ENCODE results near the gene MEGF9. TPM values are rescaled to one million over a fixed set of nuclear protein-coding genes. Genes with fewer than 3 reads are reported as not detected.

The MEGF9 gene
- total RNA-seq, 2 donors from 2014 or later, result 15.3 to 23.8 TPM

DNA sequence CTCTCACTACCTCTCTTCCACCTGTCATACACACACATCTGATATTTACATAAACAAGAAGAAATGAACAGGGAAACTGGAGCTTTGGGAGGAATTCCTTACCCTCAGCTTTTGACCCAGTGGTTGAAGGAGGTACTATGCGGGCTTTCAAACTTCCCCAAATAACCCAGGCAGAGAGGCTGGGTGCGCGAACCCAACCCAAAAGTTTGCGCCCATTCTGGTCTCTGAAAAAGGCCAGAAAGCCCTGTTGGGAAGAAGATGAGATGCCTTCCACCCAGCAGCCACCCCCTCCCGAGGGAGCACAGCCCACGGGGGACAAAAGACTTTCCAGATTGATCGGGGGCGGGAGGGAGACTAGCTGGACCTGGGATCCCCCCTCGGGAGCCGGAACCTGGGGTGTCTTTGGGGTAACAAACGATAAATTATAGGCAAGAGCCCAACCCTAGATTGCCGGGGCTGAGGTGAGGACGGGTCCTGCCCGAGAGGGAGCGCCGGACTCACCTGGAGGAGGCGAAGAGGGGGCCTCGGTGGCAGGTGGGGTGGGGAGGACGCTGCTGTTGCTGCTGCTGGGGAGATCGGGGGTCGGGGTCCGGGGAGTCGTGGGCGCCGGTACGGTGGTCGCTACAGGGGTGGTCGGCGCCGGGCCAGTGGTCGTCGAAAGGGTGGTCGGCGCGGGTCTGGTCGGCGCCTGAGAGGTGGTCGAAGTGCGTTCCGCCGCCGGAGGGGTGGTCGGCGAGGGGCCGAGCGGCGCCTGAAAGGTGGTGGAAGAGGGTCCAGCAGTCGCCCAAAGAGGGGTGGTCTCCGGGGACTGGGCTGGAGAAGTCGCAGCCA lies 798 bp downstream of the MEGF9 start:
- Histone ChIP-seq H3K36me3 (no peaks in the 10 kb centered on the region), H3K27me3 (no peaks in the 10 kb centered on the region), H3K4me1 (peaks cover 0 to 36% of the 10 kb centered on the region in 2 donors), H3K9me3 (no peaks in the 10 kb centered on the region), H3K27ac (peak overlapping the region; percentile 84 to 87), H3K4me3 (peak overlapping the region; percentile 90 to 93)
- no peak for DNase-seq (ENCODE audit: low spot score)
- TF ChIP-seq, protein P1, sequence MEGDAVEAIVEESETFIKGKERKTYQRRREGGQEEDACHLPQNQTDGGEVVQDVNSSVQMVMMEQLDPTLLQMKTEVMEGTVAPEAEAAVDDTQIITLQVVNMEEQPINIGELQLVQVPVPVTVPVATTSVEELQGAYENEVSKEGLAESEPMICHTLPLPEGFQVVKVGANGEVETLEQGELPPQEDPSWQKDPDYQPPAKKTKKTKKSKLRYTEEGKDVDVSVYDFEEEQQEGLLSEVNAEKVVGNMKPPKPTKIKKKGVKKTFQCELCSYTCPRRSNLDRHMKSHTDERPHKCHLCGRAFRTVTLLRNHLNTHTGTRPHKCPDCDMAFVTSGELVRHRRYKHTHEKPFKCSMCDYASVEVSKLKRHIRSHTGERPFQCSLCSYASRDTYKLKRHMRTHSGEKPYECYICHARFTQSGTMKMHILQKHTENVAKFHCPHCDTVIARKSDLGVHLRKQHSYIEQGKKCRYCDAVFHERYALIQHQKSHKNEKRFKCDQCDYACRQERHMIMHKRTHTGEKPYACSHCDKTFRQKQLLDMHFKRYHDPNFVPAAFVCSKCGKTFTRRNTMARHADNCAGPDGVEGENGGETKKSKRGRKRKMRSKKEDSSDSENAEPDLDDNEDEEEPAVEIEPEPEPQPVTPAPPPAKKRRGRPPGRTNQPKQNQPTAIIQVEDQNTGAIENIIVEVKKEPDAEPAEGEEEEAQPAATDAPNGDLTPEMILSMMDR (IDR thresholded peaks at IDR 0.05), result peak in 1 of 2 donors; percentile 36

DNA sequence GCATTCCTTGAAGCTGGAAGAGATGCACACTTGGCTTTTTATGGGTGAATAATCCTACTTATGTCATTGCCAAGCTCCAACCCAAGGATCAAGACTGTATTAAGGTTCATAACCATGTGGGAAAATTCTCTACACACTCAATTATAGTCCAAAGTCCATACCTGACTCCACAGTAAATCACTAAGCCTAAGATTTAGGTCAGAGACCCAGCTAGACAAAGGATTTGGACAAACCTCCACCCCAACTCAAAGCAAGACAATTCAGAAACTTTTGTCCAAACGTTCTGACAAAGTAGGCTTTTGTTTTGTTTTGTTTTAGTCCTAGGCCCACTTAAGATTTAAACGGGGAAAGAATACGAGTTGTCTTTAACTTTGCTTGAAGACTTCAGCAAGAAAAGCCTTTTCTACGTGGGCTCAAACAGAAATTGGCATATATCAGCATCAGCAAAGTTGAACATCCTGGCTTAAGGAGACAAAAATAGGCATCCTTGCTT lies 1.7 kb downstream of the MEGF9 start:
- DNase-seq (ENCODE audit: low spot score), result no peak
- Histone ChIP-seq H3K27me3 (no peaks in the 10 kb centered on the region), H3K27ac (peak overlapping the region; percentile 84 to 87), H3K9me3 (no peaks in the 10 kb centered on the region), H3K36me3 (no peaks in the 10 kb centered on the region), H3K4me1 (peaks cover 0 to 36% of the 10 kb centered on the region in 2 donors), H3K4me3 (peak overlapping the region; percentile 90 to 93)
- TF ChIP-seq, protein P1 (IDR thresholded peaks at IDR 0.05), result no peak

DNA sequence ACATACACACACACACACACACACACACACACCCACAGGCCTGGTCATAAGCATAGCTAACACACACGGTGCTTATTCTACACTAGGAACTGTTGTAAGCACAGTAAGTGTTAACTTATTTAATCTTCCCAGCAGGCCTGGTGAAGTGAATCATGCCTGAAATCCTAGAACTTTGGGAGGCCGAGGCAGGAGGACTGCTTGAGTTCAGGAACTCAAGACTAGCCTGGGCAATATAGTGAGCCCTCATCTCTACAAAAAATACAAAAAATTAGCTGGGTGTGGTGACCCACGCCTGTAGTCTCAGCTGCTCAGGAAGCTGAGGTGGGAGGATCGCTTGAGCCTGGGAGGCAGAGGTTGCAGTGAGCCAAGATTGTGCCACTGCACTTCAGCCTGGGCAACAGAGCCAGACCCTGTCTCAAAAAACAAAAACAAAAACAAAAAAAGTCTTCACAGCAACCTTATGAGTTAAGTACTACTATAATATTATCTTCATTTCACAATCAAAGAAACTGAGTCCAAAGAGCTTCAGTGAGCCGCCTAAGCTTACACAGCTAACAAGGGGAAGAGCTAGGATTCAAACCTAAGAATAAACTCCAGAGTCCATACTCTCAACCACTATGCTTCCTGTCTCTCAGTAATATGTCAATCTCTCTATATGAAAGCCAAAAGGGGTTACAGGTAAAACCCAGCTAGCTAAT lies 2.3 kb downstream of the MEGF9 start:
- Histone ChIP-seq H3K4me3 (peak overlapping the region; percentile 5 to 90), H3K9me3 (no peaks in the 10 kb centered on the region), H3K27ac (peak overlapping the region; percentile 84 to 87), H3K4me1 (peaks cover 0 to 36% of the 10 kb centered on the region in 2 donors), H3K27me3 (no peaks in the 10 kb centered on the region), H3K36me3 (no peaks in the 10 kb centered on the region)
- no peak for DNase-seq (ENCODE audit: low spot score)
- TF ChIP-seq, protein P1 (IDR thresholded peaks at IDR 0.05), result no peak

DNA sequence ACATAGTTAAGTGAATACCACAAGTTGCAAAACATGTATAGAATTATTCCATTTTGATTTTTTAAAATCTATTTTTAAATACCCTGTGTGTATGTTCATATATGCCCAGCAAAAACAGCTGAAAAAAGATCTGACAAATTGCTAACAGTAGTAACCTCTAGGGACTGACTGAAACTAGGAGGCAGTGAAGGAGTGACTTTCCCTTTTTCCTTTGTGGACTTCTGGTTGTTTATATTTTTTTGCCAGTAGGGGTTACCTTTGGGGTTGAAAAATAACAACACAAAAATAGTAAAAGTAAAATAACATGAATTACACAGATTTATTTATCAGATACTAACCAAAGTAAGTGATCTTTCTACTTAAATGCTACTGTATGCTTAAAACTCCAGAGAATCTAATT lies 2.9 kb downstream of the MEGF9 start:
- H3K4me3 ChIP-seq, result no peak overlapping the region
- H3K27me3 ChIP-seq, result no peaks in the 10 kb centered on the region
- no peak for DNase-seq (ENCODE audit: low spot score)
- H3K4me1 ChIP-seq, result peaks cover 0 to 36% of the 10 kb centered on the region in 2 donors
- no peaks in the 10 kb centered on the region for H3K36me3 ChIP-seq
- H3K27ac ChIP-seq, result peak overlapping the region; percentile 84 to 87
- H3K9me3 ChIP-seq, result no peaks in the 10 kb centered on the region
- TF ChIP-seq, protein P1 (IDR thresholded peaks at IDR 0.05), result no peak

DNA sequence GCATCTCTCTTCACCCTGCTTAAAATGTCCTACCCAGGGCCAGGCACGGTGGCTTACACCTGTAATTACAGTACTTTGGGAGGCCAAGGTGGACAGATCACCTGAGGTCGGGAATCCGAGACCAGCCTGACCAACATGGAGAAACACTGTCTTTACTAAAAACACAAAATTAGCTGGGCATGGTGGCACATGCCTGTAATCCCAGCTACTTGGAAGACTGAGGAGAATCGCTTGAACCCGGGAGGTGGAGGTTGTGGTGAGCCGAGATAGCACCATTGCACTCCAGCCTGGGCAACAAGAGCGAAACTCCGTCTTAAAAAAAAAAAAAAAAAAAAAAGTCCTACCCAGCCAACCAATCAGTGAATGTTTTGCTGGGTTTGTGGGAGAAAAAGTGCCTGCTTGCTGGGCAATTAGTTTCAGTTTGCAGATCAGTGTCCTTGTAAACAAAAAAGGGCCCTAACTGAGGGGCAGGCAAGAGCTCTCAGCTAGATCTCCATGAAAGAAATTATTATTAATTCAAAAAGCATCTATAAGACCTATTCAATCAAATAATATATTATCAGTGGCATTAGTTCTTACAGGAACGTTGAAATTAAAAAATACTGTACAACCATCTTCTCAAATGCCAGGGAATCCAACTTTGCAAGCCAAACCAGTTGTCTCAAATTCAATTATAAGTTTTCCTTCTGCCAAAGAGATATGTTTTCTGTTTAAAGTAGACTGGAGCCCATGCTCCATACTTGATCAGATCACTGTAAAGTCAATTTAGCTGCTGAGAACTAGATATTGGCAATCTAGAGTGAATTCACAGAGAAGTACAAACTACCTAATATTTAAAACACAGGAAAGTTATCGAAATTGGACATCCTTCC lies 3.9 kb downstream of the MEGF9 start:
- TF ChIP-seq, protein P1 (IDR thresholded peaks at IDR 0.05), result no peak
- peak overlapping the region; percentile 27 to 67 for H3K27ac ChIP-seq

More for the DNA sequence above, 3.9 kb downstream of the MEGF9 start:
- peak overlapping the region in 1 of 2 donors; percentile 33 for H3K4me3 ChIP-seq
- H3K4me1 ChIP-seq, result peaks cover 0 to 34% of the 10 kb centered on the region in 2 donors
- H3K27me3 ChIP-seq, result no peaks in the 10 kb centered on the region
- no peak for DNase-seq (ENCODE audit: low spot score)
- H3K9me3 ChIP-seq, result no peaks in the 10 kb centered on the region
- H3K36me3 ChIP-seq, result no peaks in the 10 kb centered on the region
